Activated effector memory CD4-positive, alpha-beta T cell treated with anti-CD3 and anti-CD28 coated beads, Interleukin-2, amount 50 U/mL, for 16 hours (primary cell): ENCODE data around the gene OBSL1.

Experiments
- DNase-seq: peaks from one replicate; pipeline ENCODE4 v3.0.0-alpha.2; 2020

The OBSL1 gene

GRCh38 chr2:219527076-219527394 lies 44.3 kb downstream of the OBSL1 start:
- no peak for DNase-seq

- DNase-seq = no peak
Measured at GRCh38 chr2:219526320-219527075, 44.8 kb downstream of the OBSL1 start.

GRCh38 chr2:219525533-219526232 lies 45.7 kb downstream of the OBSL1 start:
- no peak for DNase-seq

GRCh38 chr2:219524817-219525216 lies 46.5 kb downstream of the OBSL1 start:
- no peak for DNase-seq

GRCh38 chr2:219523031-219523671 lies 48.2 kb downstream of the OBSL1 start:
- no peak for DNase-seq

- DNase-seq = no peak
Measured at GRCh38 chr2:219522111-219523030, 49.0 kb downstream of the OBSL1 start.

GRCh38 chr2:219521066-219521880 lies 50.1 kb downstream of the OBSL1 start:
- no peak for DNase-seq

- no peak for DNase-seq
Measured at GRCh38 chr2:219520079-219520478, 51.3 kb downstream of the OBSL1 start.

- no peak for DNase-seq
Measured at GRCh38 chr2:219519526-219519916, 51.8 kb downstream of the OBSL1 start.

GRCh38 chr2:219517954-219518778 lies 53.2 kb downstream of the OBSL1 start:
- no peak for DNase-seq

- no peak for DNase-seq
Measured at GRCh38 chr2:219516888-219517287, 54.5 kb downstream of the OBSL1 start.

GRCh38 chr2:219515874-219516629 lies 55.3 kb downstream of the OBSL1 start:
- DNase-seq = no peak

- no peak for DNase-seq
Measured at GRCh38 chr2:219514836-219515235, 56.5 kb downstream of the OBSL1 start.

- DNase-seq = no peak
Measured at GRCh38 chr2:219514196-219514761, 57.1 kb downstream of the OBSL1 start, which contains the start of gene ASIC4. ASIC4 (plus strand) TSS chr2:219514482; CDS start chr2:219514725, 243 bp downstream.

- DNase-seq = no peak
Measured at GRCh38 chr2:219513787-219514186, 57.6 kb downstream of the OBSL1 start.

- DNase-seq = no peak
Measured at GRCh38 chr2:219512524-219513216, 58.7 kb downstream of the OBSL1 start.

- DNase-seq = no peak
Measured at GRCh38 chr2:219511547-219512325, 59.6 kb downstream of the OBSL1 start.

- DNase-seq = no peak
Measured at GRCh38 chr2:219510512-219511135, 60.7 kb downstream of the OBSL1 start.
